ENCODE measurements around the gene GRID2. TPM values are rescaled to one million over a fixed set of nuclear protein-coding genes. Genes with fewer than 3 reads are reported as not detected.

GRID2 gene
- total and polyA plus RNA-seq, 2 of the 13 experiments (the other 11 are each of a cell fraction or from before 2014, with no cell fraction given) = not detected

- H3K4me2 ChIP-seq (ENCODE audit: low read depth, low read length) = no peak overlapping the region
- TF ChIP-seq EP300 (IDR thresholded peaks at IDR 0.05; ENCODE audit: low read depth in 2 of 2, low read length in 2 of 2) = no peak
- no peak for TF ChIP-seq EP300 (CRISPR knock-in tag; IDR thresholded peaks at IDR 0.05; ENCODE audit: borderline replicate concordance)
- TF ChIP-seq ZNF710 (CRISPR knock-in tag; IDR thresholded peaks at IDR 0.05; ENCODE audit: borderline replicate concordance) = no peak
- TF ChIP-seq SMYD3 (CRISPR knock-in tag; IDR thresholded peaks at IDR 0.05) = no peak
- TF ChIP-seq ZNF512 (CRISPR knock-in tag; IDR thresholded peaks at IDR 0.05) = no peak
- no peaks in the 10 kb centered on the region for H3K36me3 ChIP-seq (replicated peaks in 1 of 2; ENCODE audit: control insufficient read depth in 1 of 2, insufficient read depth in 2 of 2, low read length in 2 of 2)
- in situ Hi-C loops (cut with HindIII; ENCODE audit: extremely low pct_ligation_motif_present, low pct_unique_long_range_greater_than_20kb) = no loop called here
- intact Hi-C loops (cut with micrococcal nuclease; ENCODE audit: unreplicated experiment) = no loop called here
- no peaks in the 10 kb centered on the region; a peak in 1 of 5 replicates for H3K27me3 ChIP-seq (ENCODE audit: control insufficient read depth in 1 of 2, insufficient read depth in 2 of 2, low read length in 2 of 2)
- no peak overlapping the region for H3K4me3 ChIP-seq (replicated peaks in 1 of 3; ENCODE audit: insufficient read depth in 1 of 3, low read depth in 2 of 3, low read length in 3 of 3)
- no peak for ATAC-seq
- H3K9ac ChIP-seq (ENCODE audit: insufficient read depth, low read depth, low read length) = no peak overlapping the region
- H3K4me1 ChIP-seq (ENCODE audit: insufficient read depth, low read length) = no peaks in the 10 kb centered on the region
- POLR2A ChIA-PET = no interaction called here
- no TSS peak for BruUV-seq (replicated peaks)
- CTCF ChIA-PET (ENCODE audit: low intra/inter-chr PET ratio, low total read pairs) = no interaction called here
- H2AFZ ChIP-seq (ENCODE audit: low read length) = no peak overlapping the region
- H3K9me3 ChIP-seq (ENCODE audit: low read length) = no peaks in the 10 kb centered on the region
- no peak for FAIRE-seq
- H3K79me2 ChIP-seq (ENCODE audit: insufficient read depth, low read length) = no peaks in the 10 kb centered on the region
- no peak overlapping the region for H3K27ac ChIP-seq (ENCODE audit: extremely low read length, insufficient read depth, low read length)
- WGBS (ENCODE audit: low lambda C conversion rate) = 0% methylated on average over 1 of the region's 1 CpG
- H4K20me1 ChIP-seq (ENCODE audit: insufficient read depth, low read length) = no peaks in the 10 kb centered on the region
- no peak for DNase-seq (ENCODE audit: low spot score)
Measured at GRCh38 chr4:93730251-93730650, 1426.5 kb downstream of the GRID2 start.

All from HepG2 (cell line).